HepG2 (cell line): Measurements from ENCODE around the gene ERC1. TPM values are rescaled to one million over a fixed set of nuclear protein-coding genes. Genes with fewer than 3 reads are reported as not detected.

ENCODE experiments used
- AGO2 ChIP-seq: fragments of 200-400 bp; formaldehyde crosslinking; optimal IDR thresholded peaks from 2 replicates; pipeline ENCODE3; 2017; ENCODE audit warnings: mild to moderate bottlenecking, low read depth, low read length, moderate library complexity
- ARNT ChIP-seq: fragments of 450-650 bp; IDR thresholded peaks from 2 replicates; pipeline ENCODE4 v1.6.1; 2017
- ATF1 ChIP-seq: IDR thresholded peaks from 2 replicates; pipeline ENCODE4 v1.6.1; 2016; ENCODE audit warnings: mild to moderate bottlenecking, control low read depth
- ATF2 ChIP-seq: sonication (generic); formaldehyde crosslinking; IDR thresholded peaks from 2 replicates; pipeline ENCODE4 v1.4.0; 2020; ENCODE audit warnings: missing genetic modification reagents
- BRF2 ChIP-seq: sonication (generic); formaldehyde crosslinking; IDR thresholded peaks from 2 replicates; pipeline ENCODE4 v1.8.1; 2022; ENCODE audit warnings: mild to moderate bottlenecking, missing genetic modification reagents
- ELF4 ChIP-seq: sonication (generic); formaldehyde crosslinking; IDR thresholded peaks from 2 replicates; pipeline ENCODE4 v1.5.0; 2020; ENCODE audit warnings: missing genetic modification reagents, mild to moderate bottlenecking, moderate library complexity, borderline replicate concordance
- ESRRA ChIP-seq: sonication (generic); formaldehyde crosslinking; IDR thresholded peaks from 2 replicates; pipeline ENCODE4 v1.5.1; 2020; ENCODE audit warnings: mild to moderate bottlenecking, low read depth, missing genetic modification reagents
- FOXA3 ChIP-seq: IDR thresholded peaks from 2 replicates; pipeline ENCODE4 v1.6.1; 2016; ENCODE audit warnings: missing genetic modification reagents, missing compliant biosample characterization
- FOXK2 ChIP-seq: fragments of 450-650 bp; IDR thresholded peaks from 2 replicates; pipeline ENCODE4 v1.6.1; 2016
- GMEB1 ChIP-seq: sonication (generic); formaldehyde crosslinking; IDR thresholded peaks from 2 replicates; pipeline ENCODE4 v1.5.1; 2020; ENCODE audit warnings: missing genetic modification reagents, mild to moderate bottlenecking, borderline replicate concordance
- HNRNPUL1 ChIP-seq: fragments of 200-400 bp; formaldehyde crosslinking; IDR thresholded peaks from 2 replicates; pipeline ENCODE4 v1.6.1; 2017; ENCODE audit warnings: low read depth, mild to moderate bottlenecking, low read length, moderate library complexity
- KLF9 ChIP-seq: IDR thresholded peaks from 2 replicates; pipeline ENCODE4 v1.6.1; 2016; ENCODE audit warnings: low read depth
- MYNN ChIP-seq: sonication (generic); formaldehyde crosslinking; IDR thresholded peaks from 2 replicates; pipeline ENCODE4 v1.4.0; 2020; ENCODE audit warnings: mild to moderate bottlenecking, low read depth, missing genetic modification reagents
- NFKBIZ ChIP-seq: IDR thresholded peaks from 2 replicates; pipeline ENCODE4 v1.6.1; 2018; ENCODE audit warnings: missing genetic modification reagents, missing compliant biosample characterization
- RARG ChIP-seq: sonication (generic); formaldehyde crosslinking; IDR thresholded peaks from 2 replicates; pipeline ENCODE4 v1.4.0; 2020; ENCODE audit warnings: low read depth, mild to moderate bottlenecking, missing genetic modification reagents
- TAF15 ChIP-seq: fragments of 200-400 bp; formaldehyde crosslinking; IDR thresholded peaks from one replicate; pipeline ENCODE4 v1.6.1; 2018; ENCODE audit warnings: mild to moderate bottlenecking, low read depth, low read length; ENCODE audit not compliant: poor library complexity, severe bottlenecking
- THYN1 ChIP-seq: sonication (generic); formaldehyde crosslinking; IDR thresholded peaks from 2 replicates; pipeline ENCODE4 v1.8.1; 2023; ENCODE audit warnings: low read depth, mild to moderate bottlenecking, moderate library complexity, missing genetic modification reagents, borderline replicate concordance
- TRIM24 ChIP-seq: sonication (generic); formaldehyde crosslinking; IDR thresholded peaks from 2 replicates; pipeline ENCODE4 v1.8.0; 2022; ENCODE audit warnings: mild to moderate bottlenecking, missing genetic modification reagents
- ZNF256 ChIP-seq: sonication (generic); formaldehyde crosslinking; conservative IDR thresholded peaks from 2 replicates; pipeline ENCODE4 v1.4.0; 2020; ENCODE audit warnings: missing genetic modification reagents
- ZNF556 ChIP-seq: sonication (generic); formaldehyde crosslinking; IDR thresholded peaks from 2 replicates; pipeline ENCODE4 v1.4.0; 2020; ENCODE audit warnings: mild to moderate bottlenecking, missing genetic modification reagents, borderline replicate concordance
- ZNF616 ChIP-seq: sonication (generic); formaldehyde crosslinking; IDR thresholded peaks from 2 replicates; pipeline ENCODE4 v1.5.0; 2020; ENCODE audit warnings: low read depth, mild to moderate bottlenecking, missing genetic modification reagents
- ZNF619 ChIP-seq: sonication (generic); formaldehyde crosslinking; IDR thresholded peaks from 2 replicates; pipeline ENCODE4 v1.4.0; 2020; ENCODE audit warnings: mild to moderate bottlenecking, missing genetic modification reagents
- ZNF792 ChIP-seq: IDR thresholded peaks from 2 replicates; pipeline ENCODE4 v1.6.1; 2016
- ZNF841 ChIP-seq: sonication (generic); formaldehyde crosslinking; IDR thresholded peaks from 2 replicates; pipeline ENCODE4 v1.8.1; 2023; ENCODE audit warnings: missing genetic modification reagents, borderline replicate concordance
- ZUFSP ChIP-seq: sonication (generic); formaldehyde crosslinking; IDR thresholded peaks from 2 replicates; pipeline ENCODE4 v1.9.0; 2021; ENCODE audit warnings: missing genetic modification reagents, mild to moderate bottlenecking, borderline replicate concordance
- polyA plus RNA-seq, 8 experiments: library from polyadenylated mRNA; depleted of rRNA in 3 of 8; stranded (reverse) in 7 of 8; unstranded in 1 of 8; fragments of >200 nt; fragmentation: Illumina TruSeq in 4 of 8; extraction: Trizol in 4 of 8; gene quantifications; 2 replicates each; pipeline versions ENCODE4 v1.2.1 to v1.2.3, GENCODE V29; 2011 to 2016; ENCODE audit warnings: low read depth in 4 of 8, missing spikeins in 1 of 8, mixed read lengths in 1 of 8; ENCODE audit not compliant: insufficient read depth in 1 of 8
- total RNA-seq, 5 experiments: library from RNA; depleted of rRNA; stranded (reverse); fragments of >200 nt; fragmentation: Illumina TruSeq; extraction: Trizol; gene quantifications; 2 replicates each; pipeline ENCODE4 v1.2.3, GENCODE V29; 2016; ENCODE audit warnings: low read depth in 1 of 5

The ERC1 gene
- total and polyA plus RNA-seq, 2 of the 13 experiments (the other 11 are each of a cell fraction or from before 2014, with no cell fraction given) = 6.1 to 12.4 TPM

GRCh38 chr12:990661-991349 lies at the start of gene ERC1 (continued):
- TF ChIP-seq ATF2 (peak; percentile 44; the same call in 1 of the 2 replicates), THYN1 (CRISPR knock-in tag) (no peak), ZUFSP (CRISPR knock-in tag) (no peak), MYNN (CRISPR knock-in tag) (no peak), ARNT (no peak), ZNF616 (CRISPR knock-in tag) (peak; percentile 52; the same call in 1 of the 2 replicates), ELF4 (CRISPR knock-in tag) (no peak; the same call in 1 of the 2 replicates), ESRRA (CRISPR knock-in tag) (no peak), ZNF841 (0 out of 2 replicates have a peak, but pooled peaks have one; percentile 11), ZNF792 (CRISPR knock-in tag) (peak; percentile 76), FOXK2 (no peak), ZNF619 (CRISPR knock-in tag) (peak; percentile 73; the same call in 1 of the 2 replicates), ZNF556 (CRISPR knock-in tag) (peak; percentile 29; the same call in 1 of the 2 replicates), AGO2 (peak; percentile 87), KLF9 (CRISPR knock-in tag) (no peak), HNRNPUL1 (no peak), GMEB1 (peak; percentile 81), ATF1 (CRISPR knock-in tag) (no peak), TAF15 (no peak), BRF2 (peak; percentile 27; the same call in 1 of the 2 replicates), ZNF256 (0 out of 2 replicates have a peak, but pooled peaks have one; percentile 3), FOXA3 (CRISPR knock-in tag) (no peak), TRIM24 (no peak), RARG (CRISPR knock-in tag) (no peak), NFKBIZ (CRISPR knock-in tag) (no peak; the same call in 1 of the 2 replicates)
